NK-92 (cell line): ENCODE data around the gene FAM20A.

Experiments
- DNase-seq: peaks from one replicate; lab custom pipeline; 2025; ENCODE audit not compliant: unreplicated experiment; lab: John Stamatoyannopoulos, UW

The FAM20A gene

GRCh38 chr17:68600931-68601564 is at the start of gene FAM20A:
TSS of gene FAM20A (minus strand) at chr17:68601367. CDS start at chr17:68600666, 701 bp downstream.
- DNase-seq, result no peak

- DNase-seq, result no peak
These were observed 48.2 kb upstream of the FAM20A start for GRCh38 chr17:68649324-68649723.

- no peak for DNase-seq
These were observed 45.7 kb upstream of the FAM20A start for GRCh38 chr17:68646626-68647526.

GRCh38 chr17:68642118-68642412 is 40.9 kb upstream of the FAM20A start:
- no peak for DNase-seq

- DNase-seq, result no peak
These were observed 40.3 kb upstream of the FAM20A start for GRCh38 chr17:68641276-68642117.

- DNase-seq, result no peak
These were observed 39.2 kb upstream of the FAM20A start for GRCh38 chr17:68640242-68640989.

- no peak for DNase-seq
These were observed 33.2 kb upstream of the FAM20A start for GRCh38 chr17:68634345-68634876.

GRCh38 chr17:68628576-68628957 is 27.4 kb upstream of the FAM20A start:
- DNase-seq, result no peak

- no peak for DNase-seq
These were observed 26.9 kb upstream of the FAM20A start for GRCh38 chr17:68627956-68628575.

- DNase-seq, result no peak
These were observed 23.2 kb upstream of the FAM20A start for GRCh38 chr17:68624381-68624780.

GRCh38 chr17:68623811-68624210 is 22.6 kb upstream of the FAM20A start:
- no peak for DNase-seq

GRCh38 chr17:68622423-68622822 is 21.3 kb upstream of the FAM20A start:
- DNase-seq, result no peak

- no peak for DNase-seq
These were observed 19.9 kb upstream of the FAM20A start for GRCh38 chr17:68621065-68621464.

GRCh38 chr17:68616334-68616733 is 15.2 kb upstream of the FAM20A start:
- DNase-seq, result no peak

- no peak for DNase-seq
These were observed 13.6 kb upstream of the FAM20A start for GRCh38 chr17:68614718-68615117.

GRCh38 chr17:68613739-68614298 is 12.7 kb upstream of the FAM20A start:
- no peak for DNase-seq

GRCh38 chr17:68612923-68613292 is 11.7 kb upstream of the FAM20A start:
- no peak for DNase-seq

GRCh38 chr17:68612209-68612922 is 11.2 kb upstream of the FAM20A start:
- no peak for DNase-seq
